GM12801 (cell line): ENCODE measurements around the gene MYO5C.

Experiments used
- TF ChIP-seq, protein P1 (sequence below): IDR thresholded peaks from one replicate; pipeline ENCODE4 v1.5.1; 2011; ENCODE audit warnings: control low read depth; ENCODE audit not compliant: insufficient read length; ENCODE audit errors: extremely low read depth

Gene MYO5C

DNA sequence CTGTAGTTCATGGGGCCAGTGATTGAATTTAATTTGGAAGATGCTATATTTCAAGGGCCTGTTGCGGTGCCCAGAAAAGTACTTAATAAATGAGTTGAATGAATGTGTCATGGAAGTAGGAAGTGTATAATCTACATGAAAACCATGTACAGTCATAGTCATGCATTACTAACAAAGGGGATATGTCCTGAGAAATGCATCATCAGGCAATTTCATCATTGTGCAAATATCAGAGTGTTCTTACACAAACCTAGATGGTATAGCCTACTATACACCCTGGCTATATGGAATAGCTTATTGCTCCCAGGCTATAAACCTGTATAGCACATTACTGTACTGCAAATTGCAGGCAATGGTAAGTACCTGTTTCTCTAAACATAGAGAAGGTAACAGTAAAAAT lies 10.7 kb upstream of the MYO5C start:
- TF ChIP-seq, protein P1, sequence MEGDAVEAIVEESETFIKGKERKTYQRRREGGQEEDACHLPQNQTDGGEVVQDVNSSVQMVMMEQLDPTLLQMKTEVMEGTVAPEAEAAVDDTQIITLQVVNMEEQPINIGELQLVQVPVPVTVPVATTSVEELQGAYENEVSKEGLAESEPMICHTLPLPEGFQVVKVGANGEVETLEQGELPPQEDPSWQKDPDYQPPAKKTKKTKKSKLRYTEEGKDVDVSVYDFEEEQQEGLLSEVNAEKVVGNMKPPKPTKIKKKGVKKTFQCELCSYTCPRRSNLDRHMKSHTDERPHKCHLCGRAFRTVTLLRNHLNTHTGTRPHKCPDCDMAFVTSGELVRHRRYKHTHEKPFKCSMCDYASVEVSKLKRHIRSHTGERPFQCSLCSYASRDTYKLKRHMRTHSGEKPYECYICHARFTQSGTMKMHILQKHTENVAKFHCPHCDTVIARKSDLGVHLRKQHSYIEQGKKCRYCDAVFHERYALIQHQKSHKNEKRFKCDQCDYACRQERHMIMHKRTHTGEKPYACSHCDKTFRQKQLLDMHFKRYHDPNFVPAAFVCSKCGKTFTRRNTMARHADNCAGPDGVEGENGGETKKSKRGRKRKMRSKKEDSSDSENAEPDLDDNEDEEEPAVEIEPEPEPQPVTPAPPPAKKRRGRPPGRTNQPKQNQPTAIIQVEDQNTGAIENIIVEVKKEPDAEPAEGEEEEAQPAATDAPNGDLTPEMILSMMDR = no peak

DNA sequence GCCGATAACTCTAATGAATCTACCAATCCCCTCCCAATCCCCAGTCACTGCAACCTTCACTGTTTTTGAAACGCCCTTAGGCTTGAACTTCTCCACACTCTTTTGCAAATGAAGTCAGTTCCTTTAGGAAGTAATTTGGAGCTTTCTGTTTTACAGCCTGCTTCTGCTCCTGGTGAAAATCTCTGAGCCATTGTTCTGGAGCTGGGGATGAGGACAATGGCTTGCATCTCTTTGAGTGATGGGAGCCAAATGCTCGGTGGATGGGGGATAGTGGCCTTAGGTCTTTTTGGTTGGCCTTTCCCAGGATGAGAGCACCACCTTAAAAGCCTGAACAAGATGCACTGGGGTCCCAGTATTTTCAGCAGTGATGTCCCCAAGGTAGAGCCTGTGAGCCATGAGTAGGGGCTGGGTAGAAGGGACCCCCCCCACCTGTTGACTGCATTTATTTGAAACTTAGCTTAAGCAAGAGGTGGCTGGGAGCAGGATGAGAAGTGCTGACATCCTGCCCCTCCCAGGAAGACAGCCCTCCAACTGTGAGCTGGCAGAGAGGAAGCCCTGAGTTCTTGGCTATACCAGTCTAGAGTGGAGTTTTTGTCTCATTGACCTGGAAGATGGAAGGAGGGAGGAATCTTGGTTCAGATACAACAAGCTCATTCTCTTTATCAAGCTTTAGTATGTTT lies 7.6 kb upstream of the MYO5C start:
- TF ChIP-seq, protein P1 = no peak

DNA sequence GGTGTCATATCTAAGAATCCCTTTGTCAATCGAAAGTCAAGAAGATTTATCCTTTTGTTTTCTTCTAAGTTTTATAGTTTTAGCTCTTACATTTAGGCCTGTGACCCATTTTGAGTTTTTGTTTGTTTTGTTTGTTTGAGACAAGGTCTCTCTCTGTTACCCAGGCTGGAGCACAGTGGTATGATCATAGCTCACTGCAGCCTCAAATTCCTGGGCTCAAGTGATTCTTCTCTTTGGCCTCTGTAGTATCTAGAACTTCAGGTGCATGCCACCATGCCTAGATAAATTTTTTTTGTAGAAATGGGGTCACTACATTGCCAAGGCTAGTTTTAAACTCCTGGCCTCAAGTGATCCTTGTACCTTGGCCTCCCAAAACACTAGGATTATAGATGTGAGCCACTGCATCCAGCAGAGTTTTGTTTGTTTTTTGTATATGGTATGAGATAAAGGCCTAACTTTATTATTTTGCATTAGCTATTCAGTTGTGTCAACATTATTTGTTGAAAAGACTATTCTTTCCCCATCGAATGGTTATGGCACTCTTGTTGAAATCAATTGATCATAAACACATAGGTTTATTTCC lies 5.8 kb upstream of the MYO5C start:
- TF ChIP-seq, protein P1 = no peak

DNA sequence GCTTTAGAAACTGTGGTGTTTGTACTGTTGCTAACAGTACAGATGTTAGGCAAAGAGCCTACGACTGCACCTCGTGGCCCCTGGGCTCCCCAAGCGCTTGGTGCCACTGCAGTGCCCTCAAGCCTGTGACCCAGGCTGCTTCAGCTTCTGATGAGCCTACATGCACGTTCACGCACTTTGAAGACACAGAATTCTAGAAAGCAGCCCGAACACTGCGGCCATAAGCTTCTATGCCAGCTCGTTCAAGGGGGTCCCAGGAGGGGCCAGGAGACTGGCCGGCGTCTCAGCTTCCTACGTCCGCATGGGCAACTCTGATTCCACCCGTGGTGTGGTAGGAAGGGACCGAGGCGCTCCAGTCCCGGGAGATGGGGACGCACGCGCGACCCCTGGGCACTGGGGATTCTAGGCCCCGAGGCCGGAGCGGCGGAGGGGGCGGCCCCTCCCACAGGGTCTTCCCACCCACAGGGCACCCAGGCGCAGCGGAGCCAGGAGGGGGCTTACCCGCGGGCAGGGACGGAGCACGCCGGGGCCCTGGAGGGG lies 653 bp downstream of the MYO5C start:
- TF ChIP-seq, protein P1 = no peak

DNA sequence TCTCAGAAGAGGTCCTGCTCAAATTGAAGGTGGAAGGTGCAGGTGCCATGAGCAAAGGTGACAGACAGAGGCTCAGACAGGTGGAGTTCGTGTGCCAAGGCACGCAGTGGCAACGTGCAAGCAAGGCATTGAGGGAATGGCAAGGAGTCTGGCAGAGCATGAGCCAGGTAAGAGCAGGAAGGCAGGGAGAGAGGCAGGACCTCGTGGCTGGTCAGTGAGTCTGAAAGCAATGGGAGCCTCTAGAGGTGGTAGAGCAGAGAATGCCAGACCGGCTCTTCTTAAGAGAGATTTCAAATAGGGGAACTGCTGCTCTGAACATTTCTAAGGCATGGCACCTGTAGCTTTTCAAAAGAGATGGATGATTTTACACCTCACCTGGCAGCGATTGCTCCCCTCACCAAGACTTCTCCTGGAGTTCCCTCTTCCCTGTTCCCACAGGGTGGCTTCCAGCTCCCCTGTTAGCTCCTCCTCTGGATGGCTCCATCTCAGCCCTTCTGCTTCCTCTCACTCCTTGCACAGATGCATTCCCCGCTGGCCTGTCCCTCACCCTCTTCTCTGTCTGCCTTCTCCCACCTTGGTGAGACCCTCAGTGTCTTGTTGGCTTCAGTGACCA lies 2.7 kb downstream of the MYO5C start:
- TF ChIP-seq, protein P1 = no peak

DNA sequence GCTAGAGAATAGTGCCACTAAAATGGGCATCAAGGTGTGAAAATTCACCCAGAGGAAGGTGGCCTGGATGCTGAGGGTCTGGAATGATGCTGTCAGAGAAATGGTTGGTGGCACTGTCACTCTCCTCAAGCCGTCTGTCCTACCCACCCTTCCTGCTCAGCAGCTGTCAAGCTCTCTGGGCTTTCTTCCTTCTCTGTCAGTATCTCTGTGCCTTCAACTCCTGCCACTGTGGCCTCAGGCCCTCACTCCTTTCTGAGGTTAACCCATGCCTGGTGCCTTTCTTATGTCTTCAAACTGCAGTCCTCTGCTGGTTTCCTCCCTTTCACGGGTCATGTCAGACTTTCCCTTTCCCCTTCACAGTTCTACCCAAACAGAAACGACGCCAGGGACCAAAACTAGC lies 4.4 kb downstream of the MYO5C start:
- TF ChIP-seq, protein P1 = no peak

DNA sequence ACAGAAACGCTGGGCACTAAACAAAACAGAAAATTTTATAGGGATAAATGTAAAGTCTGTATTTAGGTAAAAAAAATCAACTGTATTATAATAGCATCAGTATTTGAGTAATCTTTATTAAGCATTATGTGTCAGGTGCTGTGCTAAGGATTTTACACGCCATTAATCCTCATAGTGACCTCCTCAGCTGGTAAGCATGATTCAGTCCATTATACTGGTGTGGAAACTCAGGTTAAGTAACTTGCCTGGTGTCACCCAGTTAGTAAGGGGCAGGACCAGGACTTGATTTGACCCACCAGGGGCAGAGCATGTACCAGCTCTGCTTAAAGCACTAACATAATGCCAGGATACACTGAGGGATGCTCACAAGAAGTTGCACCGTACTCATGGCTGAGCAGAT lies 4.8 kb downstream of the MYO5C start:
- TF ChIP-seq, protein P1 = no peak
